Measurements from ENCODE around the gene SLTM.

- TF ChIP-seq ZNF513 (tag by site-specific recombination; IDR thresholded peaks at IDR 0.05) (no peak), ZNF274 (IDR thresholded peaks at IDR 0.05; ENCODE audit: low read length) (no peak), ZNF274 (tag by site-specific recombination; IDR thresholded peaks at IDR 0.05; ENCODE audit: borderline replicate concordance) (no peak), CTCF (tag by site-specific recombination; IDR thresholded peaks at IDR 0.05) (no peak), ZSCAN18 (tag by site-specific recombination; IDR thresholded peaks at IDR 0.05) (no peak)
Measured at GRCh38 chr15:58910456-58910855, 23.0 kb downstream of the SLTM start.

All from HEK293 (cell line).